OCI-LY3 (cell line): ENCODE data around the gene CREB5.

Experiments used
- H2AFZ ChIP-seq: fragments of 200-600, 300-600 bp; shearing (Covaris generic); 2 replicates; pipeline ENCODE4 v1.6.0; 2014; ENCODE audit warnings: antibody characterized with exemption, low read depth, low read length
- H3K27ac ChIP-seq: fragments of 200-600, 300-600 bp; sonication (generic); 2 replicates; pipeline ENCODE4 v1.5.1; 2014; ENCODE audit warnings: mild to moderate bottlenecking, low read length, moderate library complexity, mixed read lengths
- H3K27me3 ChIP-seq: fragments of 200-600, 300-600 bp; sonication (generic); 2 replicates; pipeline ENCODE4 v1.6.1; 2014; ENCODE audit warnings: low read depth, low read length, mixed read lengths
- H3K36me3 ChIP-seq: fragments of 200-600, 300-600 bp; sonication (generic); replicated peaks from 2 replicates; pipeline ENCODE3; 2014; ENCODE audit warnings: low read depth, low read length, mixed read lengths
- H3K4me1 ChIP-seq: fragments of 300-600, 200-600 bp; sonication (generic); 2 replicates; pipeline ENCODE4 v1.6.1; 2014; ENCODE audit warnings: low read length, mixed read lengths
- H3K4me2 ChIP-seq: fragments of 200-600, 300-600 bp; sonication (generic); 2 replicates; pipeline ENCODE4 v1.6.1; 2014; ENCODE audit warnings: low read length, mixed read lengths
- H3K4me3 ChIP-seq: fragments of 300-600, 200-600 bp; sonication (generic); 2 replicates; pipeline ENCODE4 v1.5.1; 2014; ENCODE audit warnings: antibody characterized with exemption, mild to moderate bottlenecking, low read length, moderate library complexity
- H3K79me2 ChIP-seq: fragments of 300-600, 200-600 bp; shearing (Covaris generic); 2 replicates; pipeline ENCODE4 v1.6.1; 2014; ENCODE audit warnings: mild to moderate bottlenecking, low read length, mixed read lengths
- H3K9ac ChIP-seq: fragments of 300-600, 200-600 bp; shearing (Covaris generic); 2 replicates; pipeline ENCODE4 v1.6.0; 2014; ENCODE audit warnings: mild to moderate bottlenecking, low read length, moderate library complexity
- H3K9me3 ChIP-seq: fragments of 200-600, 300-600 bp; shearing (Covaris generic); 2 replicates; pipeline ENCODE4 v1.6.1; 2014; ENCODE audit warnings: low read length, mixed read lengths; ENCODE audit not compliant: insufficient read depth
- H4K20me1 ChIP-seq: fragments of 200-600, 300-600 bp; sonication (generic); 2 replicates; pipeline ENCODE4 v1.6.1; 2016; ENCODE audit warnings: low read length, mixed read lengths; ENCODE audit not compliant: insufficient read depth
- CTCF ChIP-seq: fragments of 200-600, 300-600 bp; sonication (generic); IDR thresholded peaks from 2 replicates; pipeline ENCODE4 v1.5.1; 2014; ENCODE audit warnings: antibody characterized with exemption, low read length, low read depth
- EZH2phosphoT487 ChIP-seq: fragments of 200-600 bp; shearing (Covaris generic); IDR thresholded peaks from 2 replicates; pipeline ENCODE4 v1.6.1; 2018; ENCODE audit warnings: antibody characterized with exemption, mixed run types, low read depth

The CREB5 gene

GRCh38 chr7:28654110-28654509, 241.8 kb downstream of the CREB5 start:
- Histone ChIP-seq H3K9me3 (no peaks in the 10 kb centered on the region), H3K36me3 (no peaks in the 10 kb centered on the region), H3K79me2 (no peaks in the 10 kb centered on the region), H3K9ac (no peak overlapping the region), H2AFZ (no peak overlapping the region), H3K4me2 (no peak overlapping the region), H4K20me1 (no peaks in the 10 kb centered on the region), H3K27ac (no peak overlapping the region), H3K4me1 (no peaks in the 10 kb centered on the region), H3K4me3 (no peak overlapping the region), H3K27me3 (peaks cover 20% of the 10 kb centered on the region)
- no peak for TF ChIP-seq CTCF
- no peak for TF ChIP-seq EZH2phosphoT487

GRCh38 chr7:28656529-28656928, 244.2 kb downstream of the CREB5 start:
- no peak overlapping the region for H3K9ac ChIP-seq
- H3K79me2 ChIP-seq: no peaks in the 10 kb centered on the region
- TF ChIP-seq CTCF (no peak), EZH2phosphoT487 (no peak)
- no peak overlapping the region for H2AFZ ChIP-seq
- no peaks in the 10 kb centered on the region for H3K4me1 ChIP-seq
- H3K4me3 ChIP-seq: no peak overlapping the region
- peaks cover 17% of the 10 kb centered on the region for H3K27me3 ChIP-seq
- peaks cover 4% of the 10 kb centered on the region; the same call in 1 of the 2 replicates for H3K9me3 ChIP-seq
- no peaks in the 10 kb centered on the region for H4K20me1 ChIP-seq
- H3K27ac ChIP-seq: no peak overlapping the region
- no peaks in the 10 kb centered on the region for H3K36me3 ChIP-seq
- H3K4me2 ChIP-seq: no peak overlapping the region

- H3K9me3 ChIP-seq: peaks cover 4% of the 10 kb centered on the region; the same call in 1 of the 2 replicates
- no peak overlapping the region for H3K4me2 ChIP-seq
- peaks cover 9% of the 10 kb centered on the region for H3K27me3 ChIP-seq
- TF ChIP-seq EZH2phosphoT487 (no peak), CTCF (no peak)
- H4K20me1 ChIP-seq: no peaks in the 10 kb centered on the region
- no peak overlapping the region for H3K4me3 ChIP-seq
- H3K79me2 ChIP-seq: no peaks in the 10 kb centered on the region
- H3K27ac ChIP-seq: no peak overlapping the region
- no peaks in the 10 kb centered on the region for H3K36me3 ChIP-seq
- no peak overlapping the region for H2AFZ ChIP-seq
- no peak overlapping the region for H3K9ac ChIP-seq
- no peaks in the 10 kb centered on the region for H3K4me1 ChIP-seq
Observed at GRCh38 chr7:28658381-28658780, 246.1 kb downstream of the CREB5 start.

- Histone ChIP-seq H3K9ac (no peak overlapping the region), H3K4me1 (no peaks in the 10 kb centered on the region)
Observed at GRCh38 chr7:28660132-28660531, 247.8 kb downstream of the CREB5 start.

More at GRCh38 chr7:28660132-28660531, 247.8 kb downstream of the CREB5 start:
- Histone ChIP-seq H3K27ac (no peak overlapping the region), H3K9me3 (peaks cover 4% of the 10 kb centered on the region; the same call in 1 of the 2 replicates), H3K4me3 (no peak overlapping the region), H3K36me3 (no peaks in the 10 kb centered on the region), H4K20me1 (no peaks in the 10 kb centered on the region), H3K79me2 (no peaks in the 10 kb centered on the region), H3K4me2 (no peak overlapping the region), H3K27me3 (peaks cover 16% of the 10 kb centered on the region), H2AFZ (no peak overlapping the region)
- TF ChIP-seq CTCF (no peak), EZH2phosphoT487 (no peak)
